ENCODE data around the gene IFTAP. TPM values are rescaled to one million over a fixed set of nuclear protein-coding genes. Genes with fewer than 3 reads are reported as not detected.

The IFTAP gene
- polyA plus RNA-seq (2012; rRNA removed), result 21.8 and 26.6 TPM in 2 replicates
- polyA plus RNA-seq (2012; cell fraction: cytosol; rRNA removed), result 35.6 and 53.8 TPM in 2 replicates
- 5.8 and 6.8 TPM in 2 replicates for polyA plus RNA-seq (2012; cell fraction: nucleus; rRNA removed)

- peak within 1 kb of the TSS in 1 of 2 experiments; percentile 96; a peak in 2 of 4 replicates for H3K27ac ChIP-seq (ENCODE audit: low read depth in 2 of 2, low read length in 1 of 2)
- no peaks in the 10 kb centered on the region for H3K9me2 ChIP-seq
- ChIA-PET CTCF (interaction anchor here (0.9 to 1.5 kb wide), 4 partner anchors 20 to 153 kb away, joined by 3 to 7 read pairs (median 3); no protein-coding TSS in a partner anchor), POLR2A (no interaction called here)
- peak within 1 kb of the TSS; percentile 93 for H2AFZ ChIP-seq (ENCODE audit: low read depth)
- H3K4me1 ChIP-seq (ENCODE audit: control insufficient read depth in 1 of 2, insufficient read depth in 2 of 2, low read depth in 1 of 2, low read length in 1 of 2), result peaks cover 4 to 11% of the 10 kb centered on the region in 2 experiments; a peak in 3 of 4 replicates
- no peaks in the 10 kb centered on the region for H4K20me1 ChIP-seq (ENCODE audit: insufficient read depth)
- no peaks in the 10 kb centered on the region for H3K27me3 ChIP-seq (ENCODE audit: insufficient read depth)
- peak within 1 kb of the TSS; percentile 71 for H3K4me2 ChIP-seq
- H3K36me3 ChIP-seq (replicated peaks in 1 of 2; ENCODE audit: control insufficient read depth in 1 of 2, insufficient read depth in 2 of 2, low read length in 1 of 2), result no peaks in the 10 kb centered on the region
- WGBS (ENCODE audit: low lambda C conversion rate), result under 1% methylated on average over 23 of the region's 29 CpGs
- peak within 1 kb of the TSS; percentile 88 to 94 for H3K4me3 ChIP-seq (ENCODE audit: low read depth in 2 of 2, low read length in 1 of 2)
- H3F3A ChIP-seq (replicated peaks; ENCODE audit: insufficient read depth), result no peaks in the 10 kb centered on the region
- DNase-seq, result peak; percentile 75
- no peaks in the 10 kb centered on the region for H3K79me2 ChIP-seq (ENCODE audit: insufficient read depth)
- peak within 1 kb of the TSS; percentile 63 for H3K9ac ChIP-seq
- no peaks in the 10 kb centered on the region for H3K9me3 ChIP-seq
- TF ChIP-seq REST (IDR thresholded peaks at IDR 0.05; ENCODE audit: low read depth, low read length), result no peak
- TF ChIP-seq RAD21 (IDR thresholded peaks at IDR 0.05; ENCODE audit: low read length), result no peak
- TF ChIP-seq EP300 (IDR thresholded peaks at IDR 0.05; ENCODE audit: borderline replicate concordance in 1 of 2, low read depth in 1 of 2, low read length in 1 of 2), result no peak
- no peak; the same call in 1 of the 2 replicates for TF ChIP-seq PBX3 (IDR thresholded peaks at IDR 0.05)
- peak; percentile 78 for TF ChIP-seq CHD2 (IDR thresholded peaks at IDR 0.05; ENCODE audit: low read length, partially characterized antibody)
- peak; percentile 41; the same call in 1 of the 2 replicates for TF ChIP-seq RCOR1 (IDR thresholded peaks at IDR 0.05; ENCODE audit: low read length)
- TF ChIP-seq MAX (IDR thresholded peaks at IDR 0.05; ENCODE audit: low read depth), result peak; percentile 73
- TF ChIP-seq FOXJ3 (CRISPR knock-in tag; IDR thresholded peaks at IDR 0.05), result no peak
- TF ChIP-seq CTCF (IDR thresholded peaks at IDR 0.05), result no peak
- no peak for TF ChIP-seq RXRA (IDR thresholded peaks at IDR 0.05; ENCODE audit: borderline replicate concordance, low read depth)
- no peak for TF ChIP-seq GATA2 (CRISPR knock-in tag; IDR thresholded peaks at IDR 0.05)
- TF ChIP-seq JUND (IDR thresholded peaks at IDR 0.05), result no peak
- TF ChIP-seq ELF1 (IDR thresholded peaks at IDR 0.05), result peak; percentile 67
- TF ChIP-seq USF2 (IDR thresholded peaks at IDR 0.05; ENCODE audit: borderline replicate concordance, low read depth, low read length), result no peak
- TF ChIP-seq EZH2phosphoT487 (IDR thresholded peaks at IDR 0.05; ENCODE audit: borderline replicate concordance, low read depth), result no peak
- TF ChIP-seq MXI1 (IDR thresholded peaks at IDR 0.05; ENCODE audit: low read depth, low read length), result peak; percentile 71; the same call in 1 of the 2 replicates
- TF ChIP-seq NRF1 (IDR thresholded peaks at IDR 0.05; ENCODE audit: low read depth, low read length), result no peak
- TF ChIP-seq SMC3 (IDR thresholded peaks at IDR 0.05; ENCODE audit: low read depth, low read length), result no peak
- TF ChIP-seq TEAD4 (IDR thresholded peaks at IDR 0.05; ENCODE audit: borderline replicate concordance, insufficient read depth), result peak; percentile 56; the same call in 1 of the 2 replicates
- no peak for TF ChIP-seq TCF12 (IDR thresholded peaks at IDR 0.05)
- peak; percentile 58; the same call in 1 of the 2 replicates for TF ChIP-seq POLR2AphosphoS5 (IDR thresholded peaks at IDR 0.05; ENCODE audit: low read depth, low read length)
- TF ChIP-seq GABPA (IDR thresholded peaks at IDR 0.05; ENCODE audit: low read depth), result peak; percentile 70
- no peak for TF ChIP-seq FOXM1 (IDR thresholded peaks at IDR 0.05; ENCODE audit: low read depth)
- no peak; the same call in 1 of the 2 replicates for TF ChIP-seq NFIC (IDR thresholded peaks at IDR 0.05; ENCODE audit: borderline replicate concordance)
Observed at GRCh38 chr11:36594316-36594989, at the start of gene IFTAP. Gene IFTAP, plus strand, starts transcription at chr11:36594502. Its CDS starts 15,602 bp downstream, at chr11:36610104.

Data from SK-N-SH (cell line).